OCI-LY3 (cell line): Measurements from ENCODE around the gene MEX3D.

Experiments
- H2AFZ ChIP-seq: fragments of 200-600, 300-600 bp; shearing (Covaris generic); 2 replicates; pipeline ENCODE4 v1.6.0; 2014; ENCODE audit warnings: antibody characterized with exemption, low read depth, low read length
- H3K27ac ChIP-seq: fragments of 200-600, 300-600 bp; sonication (generic); 2 replicates; pipeline ENCODE4 v1.5.1; 2014; ENCODE audit warnings: mild to moderate bottlenecking, low read length, moderate library complexity, mixed read lengths
- H3K27me3 ChIP-seq: fragments of 200-600, 300-600 bp; sonication (generic); 2 replicates; pipeline ENCODE4 v1.6.1; 2014; ENCODE audit warnings: low read depth, low read length, mixed read lengths
- H3K36me3 ChIP-seq: fragments of 200-600, 300-600 bp; sonication (generic); replicated peaks from 2 replicates; pipeline ENCODE3; 2014; ENCODE audit warnings: low read depth, low read length, mixed read lengths
- H3K4me1 ChIP-seq: fragments of 300-600, 200-600 bp; sonication (generic); 2 replicates; pipeline ENCODE4 v1.6.1; 2014; ENCODE audit warnings: low read length, mixed read lengths
- H3K4me2 ChIP-seq: fragments of 200-600, 300-600 bp; sonication (generic); 2 replicates; pipeline ENCODE4 v1.6.1; 2014; ENCODE audit warnings: low read length, mixed read lengths
- H3K4me3 ChIP-seq: fragments of 300-600, 200-600 bp; sonication (generic); 2 replicates; pipeline ENCODE4 v1.5.1; 2014; ENCODE audit warnings: antibody characterized with exemption, mild to moderate bottlenecking, low read length, moderate library complexity
- H3K79me2 ChIP-seq: fragments of 300-600, 200-600 bp; shearing (Covaris generic); 2 replicates; pipeline ENCODE4 v1.6.1; 2014; ENCODE audit warnings: mild to moderate bottlenecking, low read length, mixed read lengths
- H3K9ac ChIP-seq: fragments of 300-600, 200-600 bp; shearing (Covaris generic); 2 replicates; pipeline ENCODE4 v1.6.0; 2014; ENCODE audit warnings: mild to moderate bottlenecking, low read length, moderate library complexity
- H3K9me3 ChIP-seq: fragments of 200-600, 300-600 bp; shearing (Covaris generic); 2 replicates; pipeline ENCODE4 v1.6.1; 2014; ENCODE audit warnings: low read length, mixed read lengths; ENCODE audit not compliant: insufficient read depth
- H4K20me1 ChIP-seq: fragments of 200-600, 300-600 bp; sonication (generic); 2 replicates; pipeline ENCODE4 v1.6.1; 2016; ENCODE audit warnings: low read length, mixed read lengths; ENCODE audit not compliant: insufficient read depth
- EZH2phosphoT487 ChIP-seq: fragments of 200-600 bp; shearing (Covaris generic); IDR thresholded peaks from 2 replicates; pipeline ENCODE4 v1.6.1; 2018; ENCODE audit warnings: antibody characterized with exemption, mixed run types, low read depth
- TF ChIP-seq, protein P1 (sequence below): fragments of 200-600, 300-600 bp; sonication (generic); IDR thresholded peaks from 2 replicates; pipeline ENCODE4 v1.5.1; 2014; ENCODE audit warnings: antibody characterized with exemption, low read length, low read depth

The MEX3D gene

DNA sequence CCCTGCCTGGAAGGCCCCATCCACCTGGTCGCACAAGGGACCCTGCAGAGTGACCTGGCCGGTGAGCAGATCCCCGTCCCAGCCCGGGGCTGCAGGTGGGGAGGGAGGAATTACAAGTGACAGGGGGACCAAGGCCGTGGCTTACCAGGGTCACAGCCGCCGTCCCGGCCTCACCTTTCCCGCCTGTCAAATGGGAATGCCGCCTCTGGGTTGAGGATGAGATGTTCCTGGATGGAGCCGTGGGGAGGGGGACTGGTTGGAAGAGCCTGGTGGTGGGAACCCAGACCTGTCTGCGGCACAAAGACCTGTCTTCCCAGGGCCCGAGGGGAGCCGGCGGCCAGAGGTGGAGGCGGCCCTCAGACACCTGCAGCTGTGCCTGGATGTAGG is 38.7 kb downstream of the MEX3D start:
- no peak overlapping the region for H2AFZ ChIP-seq
- no peak for TF ChIP-seq EZH2phosphoT487
- TF ChIP-seq, protein P1, sequence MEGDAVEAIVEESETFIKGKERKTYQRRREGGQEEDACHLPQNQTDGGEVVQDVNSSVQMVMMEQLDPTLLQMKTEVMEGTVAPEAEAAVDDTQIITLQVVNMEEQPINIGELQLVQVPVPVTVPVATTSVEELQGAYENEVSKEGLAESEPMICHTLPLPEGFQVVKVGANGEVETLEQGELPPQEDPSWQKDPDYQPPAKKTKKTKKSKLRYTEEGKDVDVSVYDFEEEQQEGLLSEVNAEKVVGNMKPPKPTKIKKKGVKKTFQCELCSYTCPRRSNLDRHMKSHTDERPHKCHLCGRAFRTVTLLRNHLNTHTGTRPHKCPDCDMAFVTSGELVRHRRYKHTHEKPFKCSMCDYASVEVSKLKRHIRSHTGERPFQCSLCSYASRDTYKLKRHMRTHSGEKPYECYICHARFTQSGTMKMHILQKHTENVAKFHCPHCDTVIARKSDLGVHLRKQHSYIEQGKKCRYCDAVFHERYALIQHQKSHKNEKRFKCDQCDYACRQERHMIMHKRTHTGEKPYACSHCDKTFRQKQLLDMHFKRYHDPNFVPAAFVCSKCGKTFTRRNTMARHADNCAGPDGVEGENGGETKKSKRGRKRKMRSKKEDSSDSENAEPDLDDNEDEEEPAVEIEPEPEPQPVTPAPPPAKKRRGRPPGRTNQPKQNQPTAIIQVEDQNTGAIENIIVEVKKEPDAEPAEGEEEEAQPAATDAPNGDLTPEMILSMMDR, result no peak
- no peak overlapping the region for H3K9ac ChIP-seq
- no peak overlapping the region for H3K27ac ChIP-seq
- H3K9me3 ChIP-seq, result no peaks in the 10 kb centered on the region
- H3K4me3 ChIP-seq, result no peak overlapping the region
- H3K36me3 ChIP-seq, result no peaks in the 10 kb centered on the region
- no peaks in the 10 kb centered on the region for H4K20me1 ChIP-seq
- no peaks in the 10 kb centered on the region for H3K27me3 ChIP-seq
- H3K4me2 ChIP-seq, result no peak overlapping the region
- H3K4me1 ChIP-seq, result no peaks in the 10 kb centered on the region
- no peaks in the 10 kb centered on the region for H3K79me2 ChIP-seq

DNA sequence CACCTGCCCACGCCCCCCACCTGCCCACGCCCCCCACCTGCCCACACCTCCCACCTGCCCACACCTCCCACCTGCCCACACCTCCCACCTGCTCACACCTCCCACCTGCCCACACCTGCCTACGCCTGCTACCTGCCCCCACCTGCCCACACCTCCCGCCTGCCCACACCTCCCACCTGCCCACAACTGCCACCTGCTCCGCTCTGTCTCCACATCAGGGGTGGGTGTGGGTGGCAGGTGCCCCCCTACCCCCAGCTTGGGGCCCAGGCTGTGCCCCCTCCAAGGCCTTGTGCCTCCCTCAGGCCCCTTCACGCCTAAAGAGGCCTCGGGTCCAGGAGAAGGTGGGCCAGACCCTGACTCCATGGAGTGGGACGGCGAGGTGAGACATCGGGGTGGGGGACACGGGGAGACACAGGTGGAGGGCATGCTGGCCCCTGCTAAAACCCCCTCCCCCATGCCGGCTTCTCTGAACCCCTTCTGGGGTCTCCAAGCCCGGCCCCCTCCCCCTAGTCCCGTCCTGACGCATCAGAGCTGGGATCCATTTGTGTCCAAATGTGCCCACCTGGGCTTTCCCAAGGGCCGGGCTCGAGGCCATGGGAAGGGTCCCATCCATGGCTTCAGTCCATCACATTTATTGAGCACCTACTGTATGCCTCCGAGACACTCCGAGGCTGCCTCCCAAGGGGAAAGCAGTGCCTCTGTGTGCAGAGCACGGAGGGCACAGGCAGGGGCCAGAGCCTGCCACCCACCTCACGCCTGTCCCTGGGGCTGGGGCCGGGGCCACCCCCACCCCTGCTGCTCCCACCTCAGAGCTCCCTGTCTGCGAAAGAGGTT is 39.3 kb downstream of the MEX3D start:
- Histone ChIP-seq H3K27ac (no peak overlapping the region), H3K4me3 (no peak overlapping the region), H3K9ac (no peak overlapping the region), H3K9me3 (no peaks in the 10 kb centered on the region), H3K4me1 (no peaks in the 10 kb centered on the region), H2AFZ (no peak overlapping the region), H3K27me3 (no peaks in the 10 kb centered on the region), H4K20me1 (no peaks in the 10 kb centered on the region), H3K4me2 (no peak overlapping the region), H3K36me3 (no peaks in the 10 kb centered on the region), H3K79me2 (no peaks in the 10 kb centered on the region)
- TF ChIP-seq, protein P1, result no peak
- no peak for TF ChIP-seq EZH2phosphoT487

DNA sequence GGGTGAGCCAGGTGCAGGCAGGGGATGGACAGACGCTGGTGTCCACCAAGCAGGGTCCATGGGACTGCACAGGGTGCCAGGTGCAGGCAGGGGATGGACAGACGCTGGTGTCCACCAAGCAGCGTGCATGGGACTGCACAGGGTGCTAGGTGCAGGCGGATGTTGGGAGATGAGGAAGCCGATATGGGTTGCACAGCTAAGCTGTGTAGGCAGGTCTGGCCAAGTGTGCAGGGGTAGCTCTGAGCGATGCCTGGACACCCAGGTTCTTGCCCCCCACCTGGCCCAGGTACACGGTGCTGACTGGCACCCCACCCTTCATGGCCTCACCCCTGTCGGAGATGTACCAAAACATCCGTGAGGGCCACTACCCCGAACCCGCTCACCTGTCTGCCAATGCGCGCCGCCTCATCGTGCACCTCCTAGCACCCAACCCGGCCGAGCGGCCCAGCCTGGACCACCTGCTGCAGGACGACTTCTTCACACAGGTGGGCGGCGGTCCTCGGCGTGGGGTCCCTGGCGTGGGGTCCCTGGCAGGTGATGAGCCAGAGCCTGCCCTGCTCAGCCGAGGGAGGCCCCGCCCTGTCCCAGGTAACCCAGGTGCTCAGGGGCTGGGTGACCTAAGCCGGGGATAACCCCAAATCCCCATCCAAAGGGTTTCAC is 40.3 kb downstream of the MEX3D start:
- no peak for TF ChIP-seq EZH2phosphoT487
- TF ChIP-seq, protein P1, result no peak
- Histone ChIP-seq H3K36me3 (no peaks in the 10 kb centered on the region), H3K27me3 (no peaks in the 10 kb centered on the region)

DNA sequence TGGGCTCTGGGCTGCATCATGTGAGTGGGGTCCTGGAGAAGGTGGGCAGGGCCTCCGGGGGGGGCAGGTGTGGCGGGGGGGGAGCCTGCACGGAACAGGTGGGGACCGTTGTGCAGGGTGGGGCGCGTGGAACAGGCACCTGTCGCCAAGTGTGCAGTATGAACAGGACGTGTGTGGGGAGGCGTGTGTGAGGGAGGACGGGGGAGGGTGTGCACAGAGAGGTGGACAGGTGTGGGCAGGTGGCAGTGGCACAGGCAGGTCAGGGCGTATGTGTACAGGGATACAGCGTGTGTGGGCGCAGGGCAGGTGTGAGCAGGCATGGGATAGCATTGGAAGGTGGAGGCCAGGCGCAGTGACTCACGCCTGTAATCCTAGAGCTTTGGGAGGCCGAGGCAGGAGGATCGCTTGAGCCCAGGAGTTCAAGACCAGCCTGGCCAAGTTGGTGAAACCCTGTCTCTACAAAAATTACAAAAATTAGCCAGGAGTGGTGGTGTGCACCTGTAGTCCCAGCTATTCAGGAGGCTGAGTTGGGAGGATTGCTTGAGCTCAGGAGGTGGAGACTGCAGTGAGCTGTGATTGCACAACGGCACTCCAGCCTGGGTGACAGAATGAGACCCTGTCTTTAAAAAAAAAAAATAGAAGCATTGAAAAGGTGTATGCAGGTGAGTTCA is 41.0 kb downstream of the MEX3D start:
- no peaks in the 10 kb centered on the region for H3K27me3 ChIP-seq
- no peaks in the 10 kb centered on the region for H3K79me2 ChIP-seq
- H3K27ac ChIP-seq, result no peak overlapping the region

More for the DNA sequence above, 40.3 kb downstream of the MEX3D start:
- Histone ChIP-seq H3K9me3 (no peaks in the 10 kb centered on the region), H3K79me2 (no peaks in the 10 kb centered on the region), H3K9ac (no peak overlapping the region), H2AFZ (no peak overlapping the region), H3K4me3 (no peak overlapping the region), H3K27ac (no peak overlapping the region), H3K4me2 (no peak overlapping the region), H3K4me1 (no peaks in the 10 kb centered on the region), H4K20me1 (no peaks in the 10 kb centered on the region)

More for the DNA sequence above, 41.0 kb downstream of the MEX3D start:
- no peak for TF ChIP-seq EZH2phosphoT487
- TF ChIP-seq, protein P1, result no peak
- H3K4me1 ChIP-seq, result no peaks in the 10 kb centered on the region
- no peaks in the 10 kb centered on the region for H3K36me3 ChIP-seq
- no peaks in the 10 kb centered on the region for H3K9me3 ChIP-seq
- H4K20me1 ChIP-seq, result no peaks in the 10 kb centered on the region
- H3K4me2 ChIP-seq, result no peak overlapping the region
- no peak overlapping the region for H3K4me3 ChIP-seq
- no peak overlapping the region for H2AFZ ChIP-seq
- H3K9ac ChIP-seq, result no peak overlapping the region
